Loucy (cell line): Measurements from ENCODE around the gene RIN3.

Source experiments
- CTCF ChIP-seq: fragments of 200-600 bp; sonication (generic); conservative IDR thresholded peaks from 2 replicates; pipeline ENCODE4 v1.5.1; 2014; ENCODE audit warnings: mild to moderate bottlenecking, antibody characterized with exemption, low read length
- EZH2phosphoT487 ChIP-seq: fragments of 200-600 bp; IDR thresholded peaks from 2 replicates; pipeline ENCODE4 v1.6.1; 2018; ENCODE audit warnings: antibody characterized with exemption, mild to moderate bottlenecking, moderate library complexity, borderline replicate concordance

DNA sequence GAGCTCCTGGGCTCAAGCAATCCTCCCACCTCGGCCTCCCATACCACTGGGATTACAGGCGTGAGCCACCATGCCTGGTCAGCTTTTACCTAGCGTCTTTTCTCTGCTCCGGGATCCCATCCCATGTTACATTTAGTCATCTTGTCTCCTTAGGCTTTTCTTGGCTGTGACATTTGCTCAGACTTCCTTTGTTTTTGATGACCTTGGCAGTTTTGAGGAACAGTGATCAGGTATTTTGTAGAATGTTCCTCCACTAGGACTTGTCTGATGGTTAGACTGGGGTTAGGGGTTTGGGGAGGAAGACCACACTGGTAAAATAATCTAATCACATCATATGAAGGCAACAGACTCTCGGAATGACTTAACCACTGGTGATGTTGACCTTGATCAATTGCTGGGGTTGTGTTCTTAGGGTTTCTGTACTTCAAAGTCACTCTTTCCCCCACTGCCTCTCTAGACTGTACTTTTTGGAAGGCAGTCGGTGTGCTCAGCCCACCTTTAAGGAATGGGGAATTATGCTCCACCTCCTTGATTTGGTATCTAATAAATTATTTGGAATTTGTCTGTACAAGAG is 48.4 kb downstream of the RIN3 start:
- TF ChIP-seq CTCF = no peak
- TF ChIP-seq EZH2phosphoT487 = no peak
